Measurements from ENCODE around the gene MICAL1.

The MICAL1 gene

GRCh38 chr6:109455437-109456110 lies at the start of gene MICAL1:
TSS of gene MICAL1 (minus strand) at chr6:109455772. CDS start at chr6:109454196, 1,576 bp downstream.
- peak; percentile 90 for DNase-seq (ENCODE audit: low spot score)

- no peak for DNase-seq (ENCODE audit: low spot score)
Observed at GRCh38 chr6:109503327-109504224, 48.0 kb upstream of the MICAL1 start.

GRCh38 chr6:109498936-109499335 lies 43.4 kb upstream of the MICAL1 start:
- DNase-seq (ENCODE audit: low spot score), result no peak

- DNase-seq (ENCODE audit: low spot score), result no peak
Observed at GRCh38 chr6:109498052-109498451, 42.5 kb upstream of the MICAL1 start.

- no peak for DNase-seq (ENCODE audit: low spot score)
Observed at GRCh38 chr6:109496036-109496772, 40.6 kb upstream of the MICAL1 start.

GRCh38 chr6:109493865-109494264 lies 38.3 kb upstream of the MICAL1 start:
- DNase-seq (ENCODE audit: low spot score), result no peak

- DNase-seq (ENCODE audit: low spot score), result no peak
Observed at GRCh38 chr6:109491207-109491938, 35.8 kb upstream of the MICAL1 start.

- DNase-seq (ENCODE audit: low spot score), result no peak
Observed at GRCh38 chr6:109490713-109491112, 35.1 kb upstream of the MICAL1 start.

- DNase-seq (ENCODE audit: low spot score), result no peak
Observed at GRCh38 chr6:109488001-109488400, 32.4 kb upstream of the MICAL1 start.

- DNase-seq (ENCODE audit: low spot score), result no peak
Observed at GRCh38 chr6:109486068-109486467, 30.5 kb upstream of the MICAL1 start.

GRCh38 chr6:109485266-109485935 lies 29.8 kb upstream of the MICAL1 start:
- no peak for DNase-seq (ENCODE audit: low spot score)

GRCh38 chr6:109484122-109484521 lies 28.6 kb upstream of the MICAL1 start:
- no peak for DNase-seq (ENCODE audit: low spot score)

GRCh38 chr6:109483735-109484057 lies 28.1 kb upstream of the MICAL1 start:
- no peak for DNase-seq (ENCODE audit: low spot score)

GRCh38 chr6:109482905-109483734 lies 27.5 kb upstream of the MICAL1 start, which contains the start of gene ZBTB24:
TSS of gene ZBTB24 (minus strand) at chr6:109483219. CDS start at chr6:109482026, 1,193 bp downstream.
- peak; percentile 93 for DNase-seq (ENCODE audit: low spot score)

GRCh38 chr6:109480993-109481480 lies 25.5 kb upstream of the MICAL1 start:
- DNase-seq (ENCODE audit: low spot score), result no peak

GRCh38 chr6:109478841-109479624 lies 23.5 kb upstream of the MICAL1 start:
- no peak for DNase-seq (ENCODE audit: low spot score)

GRCh38 chr6:109478222-109478805 lies 22.7 kb upstream of the MICAL1 start:
- no peak for DNase-seq (ENCODE audit: low spot score)

GRCh38 chr6:109477725-109478124 lies 22.2 kb upstream of the MICAL1 start:
- DNase-seq (ENCODE audit: low spot score), result no peak

- DNase-seq (ENCODE audit: low spot score), result no peak
Observed at GRCh38 chr6:109477184-109477583, 21.6 kb upstream of the MICAL1 start.
